Measurements from ENCODE around the gene C2CD2.
"Not testable (repeated sequence)": the region's sequence is repeated elsewhere in the genome, so short reads cannot be mapped to it uniquely, and the experiment has no call there.

C2CD2 gene

GRCh38 chr21:41956926-41957729, 3.3 kb upstream of the C2CD2 start:
- DNase-seq, result no peak

- DNase-seq, result no peak
Observed at GRCh38 chr21:41955516-41955915, 1.7 kb upstream of the C2CD2 start.

GRCh38 chr21:41954654-41955499, 1.1 kb upstream of the C2CD2 start:
- no peak for DNase-seq

- no peak for DNase-seq
Observed at GRCh38 chr21:41953249-41953830, 478 bp downstream of the C2CD2 start.

- no peak for DNase-seq
Observed at GRCh38 chr21:41952568-41953248, 1.1 kb downstream of the C2CD2 start.

GRCh38 chr21:41951876-41952567, 1.8 kb downstream of the C2CD2 start:
- no peak for DNase-seq

GRCh38 chr21:41950941-41951351, 2.9 kb downstream of the C2CD2 start:
- no peak for DNase-seq

GRCh38 chr21:41949631-41950030, 4.2 kb downstream of the C2CD2 start:
- DNase-seq, result not testable (repeated sequence)

- no peak for DNase-seq
Observed at GRCh38 chr21:41948901-41949300, 4.9 kb downstream of the C2CD2 start.

- no peak for DNase-seq
Observed at GRCh38 chr21:41948078-41948895, 5.5 kb downstream of the C2CD2 start.

- no peak for DNase-seq
Observed at GRCh38 chr21:41945982-41946381, 7.8 kb downstream of the C2CD2 start.

- DNase-seq, result no peak
Observed at GRCh38 chr21:41943851-41944250, 10.0 kb downstream of the C2CD2 start.

- no peak for DNase-seq
Observed at GRCh38 chr21:41942457-41942856, 11.4 kb downstream of the C2CD2 start.

GRCh38 chr21:41941941-41942340, 11.9 kb downstream of the C2CD2 start:
- no peak for DNase-seq

GRCh38 chr21:41940431-41940830, 13.4 kb downstream of the C2CD2 start:
- no peak for DNase-seq

- DNase-seq, result no peak
Observed at GRCh38 chr21:41939391-41939790, 14.4 kb downstream of the C2CD2 start.

- no peak for DNase-seq
Observed at GRCh38 chr21:41933313-41934079, 20.3 kb downstream of the C2CD2 start.

GRCh38 chr21:41932576-41933312, 21.1 kb downstream of the C2CD2 start:
- no peak for DNase-seq

GRCh38 chr21:41932191-41932575, 21.6 kb downstream of the C2CD2 start:
- DNase-seq, result no peak

- DNase-seq, result no peak
Observed at GRCh38 chr21:41931041-41931451, 22.8 kb downstream of the C2CD2 start.
